Retinal pigment epithelial cell (primary cell): ENCODE results near the gene VGLL3.

ENCODE experiments used
- DNase-seq: peaks from one replicate; pipeline ENCODE4 v3.0.0-alpha.2; 2010; ENCODE audit warnings: low read depth
- H3K4me3 ChIP-seq: 2 replicates; pipeline ENCODE4 v1.5.1; 2011; ENCODE audit warnings: mild to moderate bottlenecking, low read length, control low read depth, moderate library complexity
- TF ChIP-seq, protein P1 (sequence below): conservative IDR thresholded peaks from 2 replicates; pipeline ENCODE4 v1.5.1; 2011; ENCODE audit warnings: low read depth, low read length, control low read depth, inconsistent platforms

Gene VGLL3

DNA sequence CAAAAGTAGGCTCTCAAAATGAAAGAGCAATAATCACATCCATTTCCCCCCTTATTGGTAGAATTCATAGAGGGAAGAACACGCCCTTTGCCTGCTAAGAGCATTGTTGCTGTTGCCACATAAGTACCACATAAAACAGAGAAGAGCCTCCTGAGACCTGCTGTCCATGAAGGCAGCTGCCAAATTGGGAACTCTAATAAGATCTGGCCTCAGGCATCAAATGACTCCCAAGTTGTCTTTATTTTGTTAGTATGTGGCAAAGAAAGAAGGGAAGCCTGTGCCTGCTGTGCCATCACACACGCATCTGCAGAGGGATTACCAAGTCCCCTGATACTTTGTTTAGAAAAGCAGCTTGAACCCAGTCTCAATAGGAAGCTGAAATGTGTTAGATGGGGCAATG lies 23.9 kb downstream of the VGLL3 start:
- TF ChIP-seq, protein P1, sequence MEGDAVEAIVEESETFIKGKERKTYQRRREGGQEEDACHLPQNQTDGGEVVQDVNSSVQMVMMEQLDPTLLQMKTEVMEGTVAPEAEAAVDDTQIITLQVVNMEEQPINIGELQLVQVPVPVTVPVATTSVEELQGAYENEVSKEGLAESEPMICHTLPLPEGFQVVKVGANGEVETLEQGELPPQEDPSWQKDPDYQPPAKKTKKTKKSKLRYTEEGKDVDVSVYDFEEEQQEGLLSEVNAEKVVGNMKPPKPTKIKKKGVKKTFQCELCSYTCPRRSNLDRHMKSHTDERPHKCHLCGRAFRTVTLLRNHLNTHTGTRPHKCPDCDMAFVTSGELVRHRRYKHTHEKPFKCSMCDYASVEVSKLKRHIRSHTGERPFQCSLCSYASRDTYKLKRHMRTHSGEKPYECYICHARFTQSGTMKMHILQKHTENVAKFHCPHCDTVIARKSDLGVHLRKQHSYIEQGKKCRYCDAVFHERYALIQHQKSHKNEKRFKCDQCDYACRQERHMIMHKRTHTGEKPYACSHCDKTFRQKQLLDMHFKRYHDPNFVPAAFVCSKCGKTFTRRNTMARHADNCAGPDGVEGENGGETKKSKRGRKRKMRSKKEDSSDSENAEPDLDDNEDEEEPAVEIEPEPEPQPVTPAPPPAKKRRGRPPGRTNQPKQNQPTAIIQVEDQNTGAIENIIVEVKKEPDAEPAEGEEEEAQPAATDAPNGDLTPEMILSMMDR, result no peak
- H3K4me3 ChIP-seq, result no peak overlapping the region
- DNase-seq, result no peak

DNA sequence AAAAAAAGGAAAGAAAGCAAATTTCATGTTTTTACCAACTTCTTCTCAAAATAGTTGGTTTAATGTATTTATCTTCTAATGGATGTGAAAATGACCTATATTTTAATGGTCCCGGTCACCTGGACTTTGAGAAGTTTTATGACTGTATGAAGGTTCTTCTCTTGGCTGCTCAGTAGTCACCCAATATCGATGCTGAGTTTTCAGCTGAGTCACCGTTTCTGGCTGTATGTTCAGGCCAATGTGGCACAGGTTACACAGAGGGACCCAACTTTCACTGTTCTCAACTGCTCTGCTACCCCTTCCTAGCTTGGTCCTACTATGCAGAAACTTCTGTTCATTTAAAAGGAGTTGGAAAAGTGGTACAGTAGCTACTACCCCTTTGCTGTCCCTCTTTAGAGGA lies 25.8 kb downstream of the VGLL3 start:
- TF ChIP-seq, protein P1, result no peak
- no peak for DNase-seq
- H3K4me3 ChIP-seq, result no peak overlapping the region

DNA sequence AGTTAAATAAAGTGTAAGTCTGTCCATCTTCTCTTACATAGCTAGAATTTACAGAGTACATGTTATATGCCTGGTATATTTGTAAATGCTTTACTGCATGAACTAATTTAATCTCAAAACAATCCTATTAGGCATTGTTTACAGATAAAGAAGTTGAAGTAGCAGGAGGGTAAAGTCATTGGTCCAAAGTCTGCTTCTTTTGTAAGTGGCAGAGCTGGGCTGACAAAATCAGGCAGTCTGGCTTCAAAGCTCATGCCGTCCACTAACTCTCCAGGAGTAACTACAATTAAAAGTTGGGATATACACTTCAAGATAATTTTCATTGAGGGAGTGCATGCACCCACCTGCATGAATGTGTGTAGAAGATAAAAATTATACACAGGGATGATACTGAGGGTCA lies 27.3 kb downstream of the VGLL3 start:
- no peak for DNase-seq
- TF ChIP-seq, protein P1, result no peak
- H3K4me3 ChIP-seq, result no peak overlapping the region

DNA sequence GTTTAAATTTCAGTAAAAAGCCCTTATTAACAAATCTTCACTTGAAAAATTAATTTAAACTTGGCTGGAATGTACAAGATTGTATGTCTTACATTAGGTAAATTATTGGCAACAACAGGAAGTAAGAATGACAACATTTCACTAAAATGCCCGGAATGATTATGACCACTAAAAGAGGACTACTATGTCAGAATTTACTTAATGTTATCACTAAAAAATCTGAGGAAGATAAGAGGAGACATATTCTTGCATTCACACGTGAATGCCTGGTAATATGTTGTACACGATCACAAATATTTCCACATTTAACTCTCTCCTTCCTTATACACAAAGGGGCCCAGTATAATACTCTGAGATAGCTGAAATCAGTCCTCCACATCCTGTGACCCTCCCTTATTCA lies 29.7 kb downstream of the VGLL3 start:
- TF ChIP-seq, protein P1, result no peak
- no peak overlapping the region for H3K4me3 ChIP-seq
- no peak for DNase-seq

DNA sequence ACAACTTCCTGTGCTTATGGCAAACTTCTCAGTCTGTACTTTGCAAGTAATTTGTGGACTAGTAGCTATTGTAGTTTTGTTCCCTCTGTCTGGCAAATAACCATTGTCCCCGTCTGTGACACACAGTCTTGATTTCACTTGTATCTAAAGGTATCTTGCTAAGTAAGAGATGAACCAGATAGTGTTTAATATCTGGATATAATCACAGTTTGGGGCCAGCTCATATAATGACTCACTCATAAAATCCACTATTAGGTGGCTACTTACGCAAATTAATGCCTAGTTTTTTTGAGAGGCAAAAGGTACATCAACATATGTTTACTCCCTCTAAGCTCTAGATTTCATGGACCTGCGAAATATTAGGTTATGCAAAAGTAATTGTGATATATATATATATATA lies 30.4 kb downstream of the VGLL3 start:
- H3K4me3 ChIP-seq, result no peak overlapping the region
- TF ChIP-seq, protein P1, result no peak
- DNase-seq, result no peak

DNA sequence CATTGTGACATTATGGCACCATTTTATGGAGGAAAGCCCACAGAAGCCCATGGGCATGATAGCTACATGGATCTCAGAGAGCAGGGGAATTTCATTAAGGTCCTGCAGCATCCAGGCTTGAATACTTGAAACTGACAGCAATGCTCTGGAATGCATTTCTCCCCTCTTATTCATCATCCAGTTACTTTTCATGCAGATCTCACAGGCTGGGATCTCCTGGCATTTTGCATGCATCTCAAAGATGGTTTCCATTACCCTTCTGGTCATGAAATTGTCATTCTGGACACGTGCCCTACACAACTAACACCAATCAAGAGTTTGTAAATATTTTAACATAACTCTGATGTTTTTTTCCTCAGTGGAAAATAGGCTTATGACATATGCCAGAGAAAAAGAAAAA lies 32.4 kb downstream of the VGLL3 start:
- no peak overlapping the region for H3K4me3 ChIP-seq
- DNase-seq, result no peak
- TF ChIP-seq, protein P1, result no peak

DNA sequence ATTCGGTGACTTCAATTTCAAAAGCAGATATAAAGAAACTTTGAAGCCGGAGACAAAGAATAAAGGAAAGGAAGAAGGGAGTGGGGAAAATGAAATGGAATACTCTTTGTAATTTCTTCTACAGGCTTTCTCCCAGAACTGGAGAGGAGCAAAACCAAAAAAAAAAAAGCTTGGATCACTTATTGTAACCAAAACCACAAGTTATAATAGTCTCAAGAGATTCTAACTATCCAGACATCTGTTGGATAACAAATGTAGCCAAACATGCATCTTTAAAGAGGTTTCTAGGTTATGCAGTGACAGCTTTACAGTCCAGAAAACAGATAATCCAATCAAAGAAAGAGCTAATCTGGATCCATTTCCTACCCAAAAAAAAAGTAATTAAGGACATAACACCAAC lies 36.2 kb downstream of the VGLL3 start:
- no peak overlapping the region for H3K4me3 ChIP-seq
- TF ChIP-seq, protein P1, result no peak
- DNase-seq, result no peak
